ENCODE results near the gene KIAA1328. TPM values are rescaled to one million over a fixed set of nuclear protein-coding genes. Genes with fewer than 3 reads are reported as not detected.

Gene KIAA1328
- total RNA-seq, 1 experiment from 2014 or later, result 10.2 TPM

- intact Hi-C loops (cut with micrococcal nuclease; ENCODE audit: unreplicated experiment), result loop anchor here (2.0 to 5.0 kb wide), 4 partner anchors 15 to 229 kb away; no protein-coding TSS in a partner anchor
- CTCF ChIA-PET, result no interaction called here
- H3K9me3 Mint-ChIP-seq (ENCODE audit: low read depth, unreplicated experiment), result no peaks in the 10 kb centered on the region
- peaks cover 39% of the 10 kb centered on the region for H3K4me1 Mint-ChIP-seq (ENCODE audit: low read depth, unreplicated experiment)
- H3K36me3 Mint-ChIP-seq (ENCODE audit: insufficient read depth, unreplicated experiment), result no peaks in the 10 kb centered on the region
- no peak for TF ChIP-seq CTCF (IDR thresholded peaks at IDR 0.05; ENCODE audit: unreplicated experiment)
- H3K4me3 Mint-ChIP-seq (ENCODE audit: low read depth, unreplicated experiment), result peak overlapping the region; percentile 45
- no TSS peak for BruUV-seq (replicated peaks)
- peak overlapping the region; percentile 90 for H3K27ac Mint-ChIP-seq (ENCODE audit: unreplicated experiment)
- DNase-seq, result peak; percentile 21
- H3K27me3 Mint-ChIP-seq (ENCODE audit: unreplicated experiment), result no peaks in the 10 kb centered on the region
These were observed 347.0 kb downstream of the KIAA1328 start for GRCh38 chr18:37175727-37176620.

- Mint-ChIP-seq H3K36me3 (ENCODE audit: insufficient read depth, unreplicated experiment) (no peaks in the 10 kb centered on the region), H3K4me3 (ENCODE audit: low read depth, unreplicated experiment) (peak overlapping the region; percentile 45), H3K4me1 (ENCODE audit: low read depth, unreplicated experiment) (peaks cover 39% of the 10 kb centered on the region), H3K27ac (ENCODE audit: unreplicated experiment) (peak overlapping the region; percentile 90), H3K9me3 (ENCODE audit: low read depth, unreplicated experiment) (no peaks in the 10 kb centered on the region), H3K27me3 (ENCODE audit: unreplicated experiment) (no peaks in the 10 kb centered on the region)
- TF ChIP-seq CTCF (IDR thresholded peaks at IDR 0.05; ENCODE audit: unreplicated experiment), result no peak
- CTCF ChIA-PET, result interaction anchor here (0.7 kb wide), 1 partner anchor 347 kb away, joined by 3 read pairs; no protein-coding TSS in a partner anchor
- intact Hi-C loops (cut with micrococcal nuclease; ENCODE audit: unreplicated experiment), result loop anchor here (2.0 to 5.0 kb wide), 4 partner anchors 16 to 229 kb away; no protein-coding TSS in a partner anchor
- DNase-seq, result peak; percentile 12
- no TSS peak for BruUV-seq (replicated peaks)
These were observed 347.7 kb downstream of the KIAA1328 start for GRCh38 chr18:37176621-37176934.

GRCh38 chr18:37179384-37179783, 350.5 kb downstream of the KIAA1328 start:
- Mint-ChIP-seq H3K27ac (ENCODE audit: unreplicated experiment) (no peak overlapping the region), H3K9me3 (ENCODE audit: low read depth, unreplicated experiment) (no peaks in the 10 kb centered on the region), H3K36me3 (ENCODE audit: insufficient read depth, unreplicated experiment) (no peaks in the 10 kb centered on the region), H3K4me3 (ENCODE audit: low read depth, unreplicated experiment) (no peak overlapping the region), H3K4me1 (ENCODE audit: low read depth, unreplicated experiment) (peaks cover 39% of the 10 kb centered on the region), H3K27me3 (ENCODE audit: unreplicated experiment) (no peaks in the 10 kb centered on the region)
- BruUV-seq (replicated peaks), result no TSS peak
- intact Hi-C loops (cut with micrococcal nuclease; ENCODE audit: unreplicated experiment), result loop anchor here (5.0 kb wide), 3 partner anchors 73 to 232 kb away; no protein-coding TSS in a partner anchor
- CTCF ChIA-PET, result interaction anchor here (0.6 kb wide), 1 partner anchor 26 kb away, joined by 4 read pairs; no protein-coding TSS in a partner anchor
- DNase-seq, result no peak
- TF ChIP-seq CTCF (IDR thresholded peaks at IDR 0.05; ENCODE audit: unreplicated experiment), result no peak

- Mint-ChIP-seq H3K4me1 (ENCODE audit: low read depth, unreplicated experiment) (peaks cover 35% of the 10 kb centered on the region), H3K36me3 (ENCODE audit: insufficient read depth, unreplicated experiment) (no peaks in the 10 kb centered on the region), H3K27ac (ENCODE audit: unreplicated experiment) (no peak overlapping the region), H3K27me3 (ENCODE audit: unreplicated experiment) (no peaks in the 10 kb centered on the region), H3K4me3 (ENCODE audit: low read depth, unreplicated experiment) (no peak overlapping the region), H3K9me3 (ENCODE audit: low read depth, unreplicated experiment) (no peaks in the 10 kb centered on the region)
- CTCF ChIA-PET, result interaction anchor here (0.6 to 0.7 kb wide), 2 partner anchors 25 to 258 kb away, joined by 4 to 10 read pairs; no protein-coding TSS in a partner anchor
- intact Hi-C loops (cut with micrococcal nuclease; ENCODE audit: unreplicated experiment), result no loop called here
- TF ChIP-seq CTCF (IDR thresholded peaks at IDR 0.05; ENCODE audit: unreplicated experiment), result no peak
- DNase-seq, result no peak
- BruUV-seq (replicated peaks), result no TSS peak
These were observed 351.2 kb downstream of the KIAA1328 start for GRCh38 chr18:37180086-37180485.

Measured in Calu3 (cell line).